AG09309 (cell line): ENCODE measurements around the gene RRAGC.

ENCODE experiments used
- DNase-seq: peaks from one replicate; pipeline ENCODE4 v3.0.0-alpha.2; 2010; ENCODE audit warnings: low read depth
- H3K4me3 ChIP-seq: 2 replicates; pipeline ENCODE4 v1.5.1; 2011; ENCODE audit warnings: mild to moderate bottlenecking, low read depth, low read length, moderate library complexity; ENCODE audit not compliant: control insufficient read depth
- CTCF ChIP-seq: IDR thresholded peaks from 2 replicates; pipeline ENCODE4 v1.5.1; 2011; ENCODE audit warnings: mild to moderate bottlenecking, low read depth, low read length, inconsistent platforms; ENCODE audit not compliant: insufficient read depth, control insufficient read depth; ENCODE audit errors: missing control alignments

RRAGC gene

DNA sequence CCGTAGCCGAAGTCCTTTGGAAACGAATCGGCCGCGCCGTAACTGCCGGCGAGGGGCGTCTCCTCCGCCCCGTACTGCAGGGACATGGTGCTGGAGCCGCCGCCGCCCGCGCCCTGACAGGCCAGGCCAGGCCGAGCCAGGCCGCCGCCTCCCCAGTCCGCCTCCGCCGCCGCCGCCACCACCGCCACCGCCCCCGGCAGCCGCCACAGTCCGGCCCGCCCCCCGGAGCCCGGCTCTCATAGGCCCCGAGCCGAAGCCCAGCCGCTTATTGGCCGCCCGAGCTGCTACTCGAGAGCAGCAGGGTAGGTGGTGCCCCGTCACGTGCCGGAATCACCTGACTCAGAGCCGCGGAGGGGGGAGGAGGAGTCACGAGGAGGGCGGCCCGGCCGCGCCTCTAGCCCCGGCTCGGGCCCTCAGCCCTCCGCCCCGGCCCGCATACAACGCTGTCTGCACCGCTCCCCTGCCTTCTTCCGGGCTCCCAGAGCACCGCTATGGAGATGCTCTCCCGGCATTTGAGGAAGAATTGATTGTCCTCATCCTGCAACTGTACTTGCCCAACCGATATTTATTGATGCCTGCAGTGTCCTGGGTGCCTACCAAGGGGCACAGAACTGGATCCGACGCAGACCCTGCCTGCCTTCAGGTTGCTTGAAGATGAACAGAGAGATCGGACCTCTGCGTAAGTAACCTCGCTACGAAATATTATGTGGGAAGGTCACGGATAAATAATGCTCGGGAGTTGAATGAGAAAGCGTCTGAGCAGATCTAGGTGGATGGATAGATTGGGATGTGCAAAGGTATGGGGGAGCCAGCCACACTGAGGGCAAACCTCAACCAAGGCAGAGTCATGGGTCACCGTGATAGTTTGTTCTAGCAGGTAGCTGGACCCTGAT is at the start of gene RRAGC:
Gene RRAGC, minus strand, starts transcription at position 212 of the 893 bp plus-strand sequence. Its CDS starts 126 bp downstream, at position 86.
- H3K4me3 ChIP-seq, result peak within 1 kb of the TSS; percentile 94
- no peak for TF ChIP-seq CTCF
- peak; percentile 89 for DNase-seq

DNA sequence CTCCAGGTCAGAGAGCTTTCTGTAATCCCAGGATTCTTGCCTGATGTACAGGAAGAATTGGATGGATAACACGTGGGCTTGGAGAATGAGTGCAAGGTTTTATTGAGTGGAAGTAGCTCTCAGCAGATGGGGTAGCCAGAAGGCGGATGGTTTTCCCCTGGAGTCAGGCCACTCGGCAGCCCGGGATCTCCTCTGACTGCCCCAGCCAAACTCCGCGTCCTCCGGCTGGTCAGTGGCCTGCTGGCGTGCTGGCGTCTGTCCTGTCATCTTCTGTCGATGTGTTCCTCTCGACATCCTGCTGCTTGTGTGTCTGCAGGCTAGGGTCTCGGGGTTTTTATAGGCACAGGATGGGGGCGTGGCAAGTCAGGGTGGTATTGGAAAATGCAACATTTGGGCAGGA is 49.2 kb upstream of the RRAGC start:
- no peak for TF ChIP-seq CTCF
- no peak overlapping the region for H3K4me3 ChIP-seq
- DNase-seq, result no peak

DNA sequence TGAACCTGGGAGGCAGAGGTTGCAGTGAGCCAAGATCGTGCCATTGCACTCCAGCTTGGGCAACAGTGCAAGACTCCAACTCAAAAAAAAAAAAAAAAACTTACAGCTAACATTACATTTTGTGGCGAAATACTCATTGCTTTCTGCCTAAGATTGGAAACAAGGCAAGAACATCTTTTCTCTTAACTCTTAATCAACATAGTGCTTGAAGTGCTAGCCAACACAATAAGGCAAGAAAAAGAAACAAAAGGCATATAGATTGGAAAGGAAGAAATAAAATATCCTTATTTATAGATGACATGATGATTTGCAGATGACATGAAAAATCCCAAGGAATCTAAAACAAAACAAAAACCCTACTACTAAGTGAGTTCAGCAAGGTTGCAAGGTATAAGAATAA is 46.4 kb upstream of the RRAGC start:
- DNase-seq, result no peak
- no peak for TF ChIP-seq CTCF
- no peak overlapping the region for H3K4me3 ChIP-seq

DNA sequence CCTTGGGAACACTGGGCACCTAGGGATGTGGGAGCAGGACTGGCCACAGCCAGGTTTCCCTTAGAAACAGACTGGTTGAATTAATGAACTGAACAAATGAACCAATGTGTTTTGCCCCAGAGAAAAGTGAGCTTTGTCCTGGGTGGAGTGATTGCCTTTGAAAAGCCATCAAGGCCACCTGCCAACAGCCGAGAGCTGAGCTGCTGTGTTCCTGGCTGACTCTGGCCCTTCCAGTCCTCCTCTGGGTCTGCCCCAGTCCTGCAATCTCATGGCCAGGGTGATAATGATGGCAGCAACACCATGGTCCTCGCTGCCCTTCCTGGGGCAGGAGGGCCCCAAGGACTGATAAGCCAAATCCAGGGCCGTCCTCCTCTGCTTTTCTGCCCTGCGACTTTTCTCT is 40.0 kb upstream of the RRAGC start:
- DNase-seq, result no peak
- H3K4me3 ChIP-seq, result no peak overlapping the region
- no peak for TF ChIP-seq CTCF

- no peak overlapping the region for H3K4me3 ChIP-seq
- TF ChIP-seq CTCF, result no peak
- no peak for DNase-seq
Measured at GRCh38 chr1:38898653-38899230, 39.2 kb upstream of the RRAGC start.

- no peak for TF ChIP-seq CTCF
- DNase-seq, result no peak
- no peak overlapping the region for H3K4me3 ChIP-seq
Measured at GRCh38 chr1:38896169-38896568, 36.6 kb upstream of the RRAGC start.
